Measurements from ENCODE around the gene CLEC18B. TPM values are rescaled to one million over a fixed set of nuclear protein-coding genes. Genes with fewer than 3 reads are reported as not detected.

Gene CLEC18B
- total RNA-seq, 1 experiment from 2014 or later = not detected

Other genes with a start within 250 kb of the CLEC18B start
- gene PSMD7, start 124.7 kb downstream of the CLEC18B start, total RNA-seq (2014; rRNA removed) = 94.3 and 99.2 TPM in 2 replicates
- 0.77 and 1.0 TPM in 2 replicates for gene NPIPB15, start 45.2 kb downstream of the CLEC18B start, total RNA-seq (2014; rRNA removed)
- gene GLG1, start 185.6 kb upstream of the CLEC18B start, total RNA-seq (2014; rRNA removed) = 75.9 and 81.7 TPM in 2 replicates
- gene RFWD3, start 245.4 kb upstream of the CLEC18B start, total RNA-seq (2014; rRNA removed) = 49.8 and 54.4 TPM in 2 replicates

All from LHCN-M2 (cell line).